Medulla oblongata (tissue), 1 donor: ENCODE results near the gene C11orf68.
"Not testable (repeated sequence)": the region's sequence is repeated elsewhere in the genome, so short reads cannot be mapped to it uniquely, and the experiment has no call there.

Experiments used
- DNase-seq: peaks from one replicate; pipeline ENCODE4 v3.0.0-alpha.2; 2015; ENCODE audit errors: extremely low spot score

C11orf68 gene

GRCh38 chr11:65918211-65919140 lies at the start of gene C11orf68:
Gene C11orf68, minus strand, starts transcription at chr11:65919062. Its CDS starts 31 bp downstream, at chr11:65919031.
- DNase-seq: no peak

GRCh38 chr11:65967329-65967934 lies 48.6 kb upstream of the C11orf68 start:
- DNase-seq: no peak

GRCh38 chr11:65965986-65966762 lies 47.3 kb upstream of the C11orf68 start:
- DNase-seq: no peak

- no peak for DNase-seq
Observed at GRCh38 chr11:65964906-65965305, 46.0 kb upstream of the C11orf68 start.

GRCh38 chr11:65962141-65962564 lies 43.3 kb upstream of the C11orf68 start:
- DNase-seq: no peak

GRCh38 chr11:65961267-65962140 lies 42.6 kb upstream of the C11orf68 start, which contains the start of gene SART1:
Gene SART1, plus strand, starts transcription at chr11:65961734. Its CDS starts 47 bp downstream, at chr11:65961781.
- peak; percentile 99 for DNase-seq

- DNase-seq: no peak
Observed at GRCh38 chr11:65960824-65961266, 42.0 kb upstream of the C11orf68 start.

- DNase-seq: no peak
Observed at GRCh38 chr11:65958774-65959420, 40.0 kb upstream of the C11orf68 start.

GRCh38 chr11:65958291-65958690 lies 39.4 kb upstream of the C11orf68 start:
- DNase-seq: no peak

- DNase-seq: no peak
Observed at GRCh38 chr11:65954771-65955170, 35.9 kb upstream of the C11orf68 start.

GRCh38 chr11:65953471-65953870 lies 34.6 kb upstream of the C11orf68 start:
- DNase-seq: no peak

- no peak for DNase-seq
Observed at GRCh38 chr11:65952052-65952521, 33.2 kb upstream of the C11orf68 start.

- not testable (repeated sequence) for DNase-seq
Observed at GRCh38 chr11:65951641-65952040, 32.8 kb upstream of the C11orf68 start.

- not testable (repeated sequence) for DNase-seq
Observed at GRCh38 chr11:65950711-65951110, 31.8 kb upstream of the C11orf68 start.

- DNase-seq: no peak
Observed at GRCh38 chr11:65947603-65948125, 28.8 kb upstream of the C11orf68 start.

GRCh38 chr11:65947133-65947532 lies 28.3 kb upstream of the C11orf68 start:
- DNase-seq: no peak

- no peak for DNase-seq
Observed at GRCh38 chr11:65946655-65947054, 27.8 kb upstream of the C11orf68 start.

- no peak for DNase-seq
Observed at GRCh38 chr11:65945941-65946558, 27.2 kb upstream of the C11orf68 start.

- no peak for DNase-seq
Observed at GRCh38 chr11:65945430-65945911, 26.6 kb upstream of the C11orf68 start, which contains the start of gene TSGA10IP. Gene TSGA10IP, plus strand, starts transcription at chr11:65945480. Its CDS starts 196 bp downstream, at chr11:65945676.
